HG02981 (cell line): ENCODE data around the gene PDIA6.
"Not testable (repeated sequence)": the region's sequence is repeated elsewhere in the genome, so short reads cannot be mapped to it uniquely, and the experiment has no call there.

ENCODE experiments used
- ATAC-seq: cut with Tn5 transposase; IDR thresholded peaks from one replicate; pipeline ENCODE4 v1.9.1; 2021; ENCODE audit warnings: mild to moderate bottlenecking, moderate library complexity; ENCODE audit not compliant: unreplicated experiment

The PDIA6 gene

DNA sequence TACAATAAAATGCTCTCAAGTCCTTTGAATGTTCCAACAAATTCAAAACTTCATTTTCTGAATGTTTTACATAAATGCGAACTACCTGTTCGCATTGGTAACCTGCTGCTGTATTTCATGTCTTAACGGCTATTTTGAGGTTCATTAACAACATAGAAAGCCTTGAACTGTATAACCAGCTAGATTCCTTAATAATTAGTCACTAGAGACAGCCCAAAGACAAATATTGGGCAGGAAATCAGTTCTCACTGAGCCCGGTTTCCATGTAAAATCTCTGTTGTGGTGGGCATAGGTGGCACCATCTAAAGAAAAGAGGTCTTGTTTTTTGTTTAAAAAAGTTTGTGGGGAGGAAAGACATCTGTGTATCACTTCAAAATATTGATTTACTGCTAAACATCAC, 29.2 kb downstream of the PDIA6 start:
- ATAC-seq = no peak

DNA sequence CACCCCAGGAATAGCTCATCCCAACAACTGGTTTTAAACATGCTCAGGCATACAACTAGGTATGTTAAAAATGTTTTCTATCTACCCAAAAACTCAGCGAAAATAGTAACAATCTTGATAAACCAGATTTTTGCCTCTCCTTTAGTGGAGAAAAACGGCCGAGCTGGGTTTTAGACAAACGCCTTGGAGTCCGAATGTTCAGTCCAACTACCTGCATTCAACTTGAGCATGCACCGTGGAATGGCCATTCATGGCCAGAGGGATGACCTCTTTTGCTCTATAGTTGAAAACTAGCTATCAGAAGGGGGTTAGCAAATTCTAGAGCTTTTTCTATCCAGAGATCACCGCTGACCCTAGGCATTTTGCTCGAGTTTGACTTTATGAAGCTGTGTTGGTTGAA, 30.8 kb downstream of the PDIA6 start:
- ATAC-seq = no peak

DNA sequence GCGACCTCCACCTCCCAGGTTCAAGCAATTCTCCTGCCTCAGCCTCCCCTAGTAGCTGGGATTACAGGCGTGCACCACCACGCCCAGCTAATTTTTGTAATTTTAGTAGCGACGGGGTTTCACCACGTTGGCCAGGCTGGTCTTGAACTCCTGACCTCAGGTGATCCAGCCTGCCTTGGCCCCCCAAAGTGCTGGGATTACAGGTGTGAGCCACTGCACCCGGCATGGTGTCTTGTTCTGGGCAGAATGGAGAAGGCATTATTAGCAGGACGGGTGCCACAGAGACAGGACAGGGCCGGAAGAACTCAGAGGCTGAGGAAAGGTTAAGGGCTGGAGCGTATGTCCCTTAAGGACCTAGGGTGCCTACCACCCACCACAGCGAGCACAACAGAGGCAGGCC, 31.8 kb downstream of the PDIA6 start:
- ATAC-seq = not testable (repeated sequence)

DNA sequence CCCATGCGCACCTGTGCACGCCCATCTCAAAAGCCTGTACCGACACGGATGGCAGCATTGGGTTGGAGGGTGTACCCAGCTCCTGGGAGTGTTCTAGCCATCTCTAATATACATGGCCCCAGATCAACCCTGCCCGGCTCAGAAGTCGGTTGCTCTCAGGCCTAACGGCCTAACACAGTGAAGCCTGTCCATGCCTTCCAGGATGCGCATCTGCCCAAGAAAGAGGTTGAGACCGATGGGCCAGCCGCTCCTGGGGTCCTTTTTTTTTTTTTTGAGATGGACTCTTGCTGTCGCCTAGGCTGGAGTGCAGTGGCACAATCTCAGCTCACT, 32.1 kb downstream of the PDIA6 start:
- ATAC-seq = no peak

DNA sequence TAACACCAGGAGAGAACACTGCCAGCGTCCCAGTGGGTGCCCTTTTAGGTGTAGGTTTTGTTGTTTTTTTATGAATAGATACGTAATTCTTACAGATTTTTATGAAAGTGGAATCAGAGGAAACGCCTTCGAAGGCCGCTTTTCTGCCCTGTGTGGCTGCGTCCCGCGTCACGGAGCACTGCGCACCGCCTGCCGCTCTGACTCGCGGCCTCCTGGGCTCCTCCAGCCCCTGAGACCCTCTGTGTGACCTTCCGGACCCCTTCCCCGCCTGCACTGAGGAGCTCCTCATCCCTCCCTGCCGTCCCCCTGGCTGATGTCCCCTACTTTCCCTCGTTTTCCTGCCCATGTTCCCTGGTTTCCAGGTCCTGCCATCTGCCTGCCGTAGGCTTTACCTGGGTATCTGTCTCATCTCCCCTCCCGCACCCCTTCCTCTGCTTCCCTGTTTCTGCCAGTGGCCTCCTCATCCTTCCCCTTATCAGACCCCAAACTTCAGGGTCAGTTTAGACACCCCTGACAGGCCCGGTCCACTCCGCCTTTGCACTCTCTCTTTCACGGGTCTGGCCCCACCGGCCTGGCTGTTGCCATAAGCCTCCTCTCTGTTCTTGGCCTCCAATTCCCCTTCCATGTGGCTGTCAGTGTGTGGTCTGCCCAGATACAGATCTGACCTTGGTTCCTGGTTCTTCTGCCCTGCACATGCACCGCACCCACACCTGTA, 32.7 kb downstream of the PDIA6 start:
- ATAC-seq = no peak

DNA sequence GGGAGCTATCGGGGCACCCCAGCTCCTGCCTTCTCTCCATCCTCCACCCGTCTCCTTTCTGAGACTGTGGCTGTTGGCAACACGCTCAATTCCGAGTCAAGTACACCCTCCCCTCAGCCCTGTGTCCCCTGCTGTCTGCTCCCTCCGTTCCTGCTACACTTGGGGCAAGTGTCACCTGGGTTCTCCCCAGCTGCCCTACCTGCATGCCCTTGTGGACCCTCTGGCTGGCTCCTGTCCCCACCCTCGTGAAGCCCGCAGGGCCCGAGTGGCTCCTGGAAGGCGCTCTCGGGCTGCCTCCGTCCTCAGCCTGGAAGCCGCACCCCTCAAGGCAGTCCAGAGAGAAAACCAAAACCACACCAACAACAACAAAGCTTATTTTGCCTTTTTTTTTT, 33.9 kb downstream of the PDIA6 start:
- ATAC-seq = no peak

DNA sequence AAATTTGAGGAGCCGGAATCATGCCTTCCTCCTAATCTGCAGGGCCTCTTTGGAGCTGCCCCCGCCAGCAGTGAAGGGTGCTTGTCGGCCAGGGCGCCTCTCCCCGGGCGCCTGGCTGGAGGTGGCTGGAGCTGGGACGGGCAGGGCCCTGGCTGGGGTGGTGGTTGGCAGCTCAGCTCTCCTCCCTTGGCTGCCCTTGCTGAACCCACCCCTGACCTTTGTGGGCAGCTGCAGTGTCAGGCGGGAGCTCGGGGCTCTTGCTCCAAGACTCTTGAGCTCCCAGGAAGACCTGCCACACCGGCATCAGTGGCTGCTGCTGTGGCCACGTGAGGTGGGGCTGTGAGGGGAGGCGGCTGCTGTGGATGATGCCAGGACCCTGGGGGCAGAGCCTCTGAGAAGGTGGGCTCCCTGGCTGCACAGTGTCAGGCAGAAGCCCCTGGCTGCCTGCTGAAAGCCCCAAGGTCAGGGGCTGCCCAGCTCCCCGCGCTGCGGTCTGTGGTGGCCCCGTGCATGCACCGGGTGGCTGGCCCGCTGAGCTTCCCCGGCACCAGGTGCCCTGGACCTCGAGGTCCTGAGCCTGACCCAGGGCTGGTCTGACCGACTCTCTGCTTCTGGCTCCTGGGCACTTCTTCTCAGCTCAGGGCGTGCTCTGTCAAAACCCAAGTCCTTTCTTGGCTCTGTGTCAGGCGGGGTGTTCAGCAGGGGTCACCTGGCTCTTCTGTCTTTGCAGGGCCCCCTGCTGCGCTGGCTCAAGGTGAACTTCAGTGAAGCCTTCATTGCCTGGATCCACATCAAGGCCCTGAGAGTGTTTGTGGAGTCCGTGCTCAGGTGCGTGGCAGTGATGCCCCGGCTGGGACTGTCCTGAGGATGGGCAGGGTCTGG, 34.5 kb downstream of the PDIA6 start:
- no peak for ATAC-seq

DNA sequence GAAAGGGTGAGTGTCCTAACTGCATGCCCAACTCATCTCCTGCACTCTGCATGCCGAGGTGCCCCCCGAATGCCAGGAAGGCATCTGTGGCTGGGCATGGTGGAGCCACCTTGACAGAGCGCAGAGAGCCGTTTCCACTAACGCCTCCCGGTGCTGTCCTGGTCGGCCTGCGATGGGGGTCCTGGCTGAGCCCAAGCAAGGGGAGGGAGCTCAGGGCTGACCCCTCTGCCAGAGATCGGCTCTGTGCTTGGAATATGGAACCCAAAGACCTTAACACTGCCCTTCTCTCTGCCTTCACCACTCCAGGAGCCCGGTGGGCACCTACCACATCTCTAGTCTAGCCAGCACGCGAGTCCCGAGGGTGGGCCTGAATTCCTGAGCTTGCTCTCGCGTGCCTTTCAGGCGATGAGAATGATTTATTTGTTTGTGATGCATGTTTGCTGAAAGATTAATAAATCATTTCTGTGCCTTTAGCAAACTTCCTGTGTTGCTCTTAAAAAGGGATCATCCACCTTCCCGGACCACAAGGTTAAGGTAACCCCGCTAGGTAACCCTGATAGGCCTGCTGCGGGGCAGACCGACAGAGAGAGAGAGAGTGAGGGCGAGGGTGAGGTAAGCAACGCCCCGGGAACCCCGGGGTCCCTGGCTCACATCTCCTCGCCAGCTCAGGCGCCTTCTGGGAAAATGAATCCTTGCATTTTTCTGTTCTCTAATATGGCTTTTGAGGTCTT, 35.3 kb downstream of the PDIA6 start:
- no peak for ATAC-seq

DNA sequence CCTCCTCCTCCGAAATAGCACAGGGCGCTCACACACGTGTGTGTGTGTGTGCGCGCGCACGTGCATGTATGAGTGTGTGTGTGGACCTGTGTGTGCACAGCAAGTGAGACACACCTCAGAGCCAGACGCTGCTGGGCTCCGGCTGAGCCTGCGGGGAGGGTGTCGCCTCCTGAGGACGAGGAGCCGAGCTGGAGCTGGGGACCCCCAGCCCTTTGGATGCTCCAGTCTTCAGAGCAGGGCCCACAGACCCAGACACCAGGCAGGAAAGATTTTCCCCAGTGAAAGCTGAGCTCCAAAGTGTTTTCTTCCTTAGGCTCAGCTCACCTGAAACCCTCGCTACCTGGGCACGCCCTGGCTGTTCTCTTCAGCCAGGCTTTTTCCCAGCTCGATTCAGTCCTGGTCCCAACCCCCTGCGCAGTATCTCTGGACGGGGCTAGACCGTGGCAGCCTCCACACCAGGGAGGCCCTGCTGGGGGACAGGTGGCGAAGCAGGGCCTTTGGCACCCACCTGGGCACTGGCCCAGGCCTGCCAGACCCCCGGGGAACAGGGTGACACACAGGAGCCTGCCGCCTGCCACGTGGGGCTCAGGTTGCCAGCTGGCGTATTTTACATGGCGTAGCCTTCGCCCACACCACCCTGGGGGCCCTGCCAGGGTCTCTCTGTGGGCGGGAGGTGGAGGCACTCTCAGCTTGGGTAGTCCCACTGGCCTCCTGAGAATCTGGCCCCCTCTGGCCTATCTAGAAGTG, 36.2 kb downstream of the PDIA6 start:
- ATAC-seq = no peak

DNA sequence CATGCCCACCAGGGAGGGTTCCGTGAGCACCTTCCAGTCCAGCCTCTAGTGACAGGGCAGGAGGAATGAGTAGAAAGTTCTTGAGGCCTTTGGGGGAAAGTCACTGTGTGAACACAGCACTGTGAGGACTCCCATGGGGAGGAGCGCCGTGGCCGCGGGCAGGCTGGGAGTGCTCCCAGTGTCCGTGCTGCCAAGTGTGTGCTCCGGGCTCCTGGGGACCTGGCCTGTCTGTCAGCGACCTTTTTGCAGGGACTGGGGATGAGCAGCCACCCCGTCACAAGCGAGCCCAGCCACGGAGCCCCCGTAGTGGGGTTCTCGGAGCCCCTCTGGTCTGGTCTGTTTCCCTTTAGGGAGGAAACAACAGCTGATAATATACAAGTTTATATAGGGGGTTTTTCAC, 36.8 kb downstream of the PDIA6 start:
- no peak for ATAC-seq

DNA sequence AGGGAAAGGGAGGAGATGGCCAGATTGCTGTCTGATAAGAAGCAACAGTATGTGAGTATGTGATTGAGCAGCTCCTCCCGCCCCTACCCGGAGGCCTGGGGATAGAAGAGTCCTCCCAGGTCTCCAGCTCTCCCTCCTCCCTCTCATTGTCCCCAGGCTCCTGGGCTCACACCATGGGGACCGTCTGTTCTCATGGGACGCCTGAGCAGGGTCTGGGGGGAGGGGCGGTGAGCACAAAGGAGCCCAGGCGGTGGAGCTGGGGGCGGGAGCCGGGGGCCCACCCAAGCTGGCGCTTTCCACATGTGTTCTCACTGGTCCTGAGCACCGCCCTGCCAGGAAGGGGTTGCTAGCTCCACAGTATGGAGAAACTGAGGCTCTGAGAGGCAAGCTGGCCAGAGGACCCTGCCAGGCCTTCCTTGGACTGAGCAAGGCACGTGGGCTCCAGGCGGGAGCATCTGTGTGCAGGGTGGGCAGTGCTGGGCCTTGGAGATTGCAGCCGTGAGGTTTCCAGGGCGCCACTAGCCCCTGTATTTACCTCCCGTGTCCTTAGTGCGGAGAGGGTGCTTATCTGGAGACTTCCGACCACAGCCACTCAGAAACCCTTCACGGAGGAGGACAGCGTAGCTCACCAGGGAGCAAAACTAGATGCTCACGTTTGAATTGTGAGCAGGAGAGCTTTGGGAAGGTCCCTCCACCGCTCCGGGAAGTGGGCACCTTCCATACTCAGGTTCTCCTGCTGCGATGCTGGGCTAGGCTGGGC, 37.4 kb downstream of the PDIA6 start:
- no peak for ATAC-seq

DNA sequence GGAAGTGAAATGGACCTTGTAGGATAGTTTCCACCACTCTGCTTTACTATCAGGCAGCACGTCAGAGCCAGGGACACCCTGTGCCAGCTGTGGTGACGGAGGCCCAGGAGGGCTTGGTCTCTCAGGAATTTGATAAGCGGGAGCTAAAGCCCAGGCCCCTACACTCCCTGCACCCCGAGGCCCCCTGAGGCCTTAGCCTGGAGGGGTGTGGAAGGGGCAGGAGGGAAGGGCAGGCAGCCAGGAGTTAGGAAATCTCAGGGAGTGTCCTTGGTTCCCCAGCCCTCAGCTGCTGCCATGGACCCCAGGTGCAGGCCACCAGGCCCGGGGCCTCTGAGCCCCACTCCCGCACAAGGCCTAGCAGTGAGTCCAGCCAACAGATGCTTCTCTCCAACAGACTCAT, 38.2 kb downstream of the PDIA6 start:
- no peak for ATAC-seq

DNA sequence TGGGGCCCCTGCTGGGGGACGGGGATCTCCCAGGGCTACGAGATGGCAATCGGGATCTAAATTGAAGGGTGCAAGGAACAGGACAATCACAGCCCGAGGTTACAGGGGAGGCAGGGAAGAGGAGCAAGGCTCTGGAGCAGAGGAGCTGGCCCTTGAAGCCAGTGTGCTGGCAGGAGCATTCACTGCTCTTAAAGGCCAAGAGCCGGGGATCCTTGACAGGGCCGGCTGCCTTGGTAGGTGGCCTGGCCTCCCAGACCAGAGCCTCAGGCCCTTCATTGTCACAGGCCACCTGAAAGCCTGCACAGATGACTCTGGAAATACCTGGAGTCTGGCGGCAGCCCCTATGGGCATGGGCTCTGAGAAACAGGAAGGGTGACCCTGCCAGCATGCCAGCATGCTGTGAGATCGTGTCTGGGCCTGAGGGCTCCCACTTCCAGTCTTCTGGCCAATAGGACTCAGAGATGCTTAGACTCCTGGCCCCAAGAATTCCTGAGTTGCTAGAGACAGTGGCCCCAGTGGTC, 38.7 kb downstream of the PDIA6 start:
- no peak for ATAC-seq

DNA sequence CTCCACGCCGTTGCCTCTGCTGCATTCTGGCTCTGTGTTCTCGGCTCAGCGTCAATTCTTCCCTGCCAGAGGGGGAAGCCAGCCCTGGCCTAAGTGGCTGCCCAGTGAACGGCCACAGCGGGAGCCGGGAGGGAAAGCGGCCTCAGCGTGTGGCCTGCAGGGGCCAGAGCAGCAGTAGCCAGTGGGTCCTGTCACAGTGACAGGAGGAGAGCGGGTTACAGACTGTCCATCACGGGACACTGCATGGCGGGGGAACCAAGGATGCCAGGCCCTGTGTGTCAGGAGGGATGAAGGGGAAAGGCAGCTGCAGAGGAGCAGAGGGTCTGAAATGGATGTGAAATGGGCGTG, 39.7 kb downstream of the PDIA6 start:
- ATAC-seq = no peak

DNA sequence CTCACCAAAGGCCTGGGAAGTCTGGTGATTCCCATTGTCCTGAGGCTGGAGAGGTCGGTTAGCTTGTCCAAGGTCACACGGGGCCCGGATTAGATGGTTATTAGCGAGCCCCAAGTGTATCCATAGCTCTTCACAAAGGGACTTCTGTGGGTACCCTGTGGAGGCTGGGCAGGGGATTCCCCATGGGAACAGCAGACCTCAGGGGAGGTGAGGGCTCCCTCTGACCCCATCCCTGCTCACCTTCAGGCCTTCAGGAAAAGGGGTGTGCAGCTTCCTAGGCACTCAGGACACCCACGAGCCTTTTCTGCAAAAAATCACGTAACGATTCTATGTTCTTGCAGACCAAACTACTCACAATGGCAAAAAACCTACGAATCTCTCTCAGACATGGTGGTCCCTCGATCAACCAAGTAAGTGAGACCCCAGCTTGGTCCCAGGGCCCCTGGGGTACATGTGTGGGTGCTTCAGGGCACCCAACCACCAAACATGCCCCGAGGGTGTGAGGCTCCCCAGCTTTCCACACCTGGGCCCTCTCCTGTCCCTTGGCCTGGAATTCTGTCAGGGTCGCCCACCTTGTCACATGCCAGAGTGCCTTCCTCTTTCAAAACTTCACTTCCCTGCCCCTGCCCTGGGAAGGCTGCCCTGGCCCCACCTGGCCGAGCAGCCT, 40.3 kb downstream of the PDIA6 start:
- no peak for ATAC-seq

DNA sequence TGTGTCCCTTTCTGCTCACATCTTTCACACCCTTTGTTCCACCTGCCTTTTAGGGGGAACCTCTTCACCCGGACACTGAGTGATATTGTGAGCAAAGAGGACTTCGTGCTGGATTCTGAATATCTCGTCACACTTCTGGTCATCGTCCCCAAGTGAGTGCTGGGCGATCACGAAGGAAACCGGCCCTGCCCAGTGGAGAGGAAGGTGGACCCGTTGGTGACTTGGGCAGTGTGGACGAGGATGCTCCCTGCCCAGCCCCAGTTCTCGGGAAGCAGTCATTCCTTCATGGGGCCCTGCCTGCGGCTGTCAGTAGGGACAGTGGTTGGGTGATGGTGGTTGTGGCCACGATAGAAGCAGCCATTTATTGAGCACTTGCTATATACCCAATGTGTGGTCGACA, 40.8 kb downstream of the PDIA6 start:
- no peak for ATAC-seq

DNA sequence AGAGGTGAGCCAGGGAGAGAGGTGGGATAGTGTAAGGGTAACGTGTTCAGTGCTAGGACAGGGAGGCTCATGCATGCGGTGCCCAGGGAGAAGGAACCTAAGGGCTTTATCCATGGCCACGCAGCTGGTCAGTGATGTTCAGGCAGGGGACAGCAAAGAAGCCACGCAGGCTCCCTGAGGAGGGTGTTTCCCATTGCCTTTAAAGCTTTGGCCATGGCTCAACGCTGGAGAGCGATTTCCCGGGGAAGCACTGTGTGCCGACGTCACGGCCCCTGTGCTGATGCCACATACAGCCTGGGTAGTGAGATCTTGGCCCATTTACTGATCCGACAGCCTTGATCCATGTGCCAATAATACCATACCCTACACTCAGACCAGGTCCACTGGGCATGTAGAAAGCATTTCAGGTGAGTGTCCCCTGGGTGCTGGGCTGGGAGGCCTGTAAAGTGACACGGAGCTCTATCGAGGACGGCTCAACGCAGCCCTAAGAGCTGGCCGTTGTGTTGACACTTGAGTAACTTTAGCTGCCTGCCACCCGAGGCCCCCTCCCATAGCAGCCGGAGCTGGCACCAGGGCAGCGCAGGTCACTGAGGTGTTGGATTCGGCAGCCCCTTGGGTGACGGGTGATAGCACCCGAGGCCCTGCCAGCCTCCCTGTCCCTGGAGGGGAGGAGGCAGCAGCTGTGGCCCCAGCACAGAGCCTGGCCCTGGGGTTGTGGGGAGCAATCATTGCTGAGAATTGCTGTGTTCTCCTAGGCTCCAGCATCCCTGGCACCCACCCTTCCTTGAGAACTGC, 41.4 kb downstream of the PDIA6 start:
- ATAC-seq = no peak

DNA sequence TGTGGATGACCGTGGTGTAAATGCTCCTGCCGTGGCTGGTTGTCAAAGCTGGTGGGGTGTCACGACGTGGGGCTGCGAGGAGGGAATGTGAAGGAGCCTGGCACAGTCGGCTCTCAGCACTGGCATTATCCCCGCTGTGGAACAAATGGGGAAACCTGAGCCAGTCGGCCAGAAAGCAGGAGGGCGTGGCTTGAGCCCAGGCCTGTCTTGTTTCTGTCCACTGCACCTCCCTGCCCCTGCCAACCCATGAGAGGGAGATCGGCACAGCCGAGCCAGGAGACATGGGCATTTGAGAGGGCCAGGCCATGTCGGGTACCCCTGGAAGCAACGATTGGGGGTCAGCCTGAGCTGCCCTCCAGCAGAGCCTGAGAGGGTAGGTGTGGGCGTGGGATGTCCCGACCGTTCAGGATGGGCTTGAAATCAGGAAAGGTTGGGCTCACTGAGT, 44.5 kb downstream of the PDIA6 start:
- ATAC-seq = no peak

DNA sequence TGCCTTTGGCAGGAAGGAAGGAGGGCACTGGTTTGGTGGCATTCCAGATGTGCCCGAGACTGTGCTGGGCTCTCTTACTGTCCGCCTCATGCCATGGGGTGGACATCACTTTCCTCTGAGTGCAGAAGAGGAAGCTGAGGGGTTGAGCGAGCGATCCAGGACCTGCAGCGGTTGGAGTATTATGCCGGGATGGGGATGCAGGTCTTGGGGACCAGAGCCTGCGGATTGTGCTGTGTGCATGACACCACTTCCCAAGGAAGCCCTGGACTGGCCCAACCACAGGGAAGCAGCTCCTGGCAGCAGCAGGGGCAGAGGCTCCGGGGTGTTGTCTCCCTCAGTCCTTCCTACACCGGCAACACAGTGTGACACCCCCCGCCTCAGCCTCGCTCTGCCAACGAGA, 46.7 kb downstream of the PDIA6 start:
- ATAC-seq = no peak
